CD1c-positive myeloid dendritic cell (primary cell): ENCODE results near the gene WDR70.

Experiments
- DNase-seq: peaks from one replicate; pipeline ENCODE4 v3.0.0-alpha.2; 2016; ENCODE audit errors: extremely low spot score

The WDR70 gene

GRCh38 chr5:37723162-37723961 lies 344.2 kb downstream of the WDR70 start:
- no peak for DNase-seq

GRCh38 chr5:37724395-37725125 lies 345.4 kb downstream of the WDR70 start:
- DNase-seq: no peak

GRCh38 chr5:37725185-37725584 lies 346.1 kb downstream of the WDR70 start:
- DNase-seq: no peak

GRCh38 chr5:37727238-37727637 lies 348.1 kb downstream of the WDR70 start:
- DNase-seq: no peak

GRCh38 chr5:37730896-37731455 lies 351.9 kb downstream of the WDR70 start:
- no peak for DNase-seq

- no peak for DNase-seq
These were observed 355.0 kb downstream of the WDR70 start for GRCh38 chr5:37734114-37734513.

- DNase-seq: no peak
These were observed 356.7 kb downstream of the WDR70 start for GRCh38 chr5:37735649-37736347.

GRCh38 chr5:37736397-37736796 lies 357.3 kb downstream of the WDR70 start:
- DNase-seq: no peak

GRCh38 chr5:37737326-37738056 lies 358.4 kb downstream of the WDR70 start:
- DNase-seq: no peak

GRCh38 chr5:37738057-37738691 lies 359.1 kb downstream of the WDR70 start:
- peak; percentile 67 for DNase-seq

- no peak for DNase-seq
These were observed 359.9 kb downstream of the WDR70 start for GRCh38 chr5:37738865-37739488.

- DNase-seq: no peak
These were observed 360.7 kb downstream of the WDR70 start for GRCh38 chr5:37739817-37740261.

GRCh38 chr5:37740331-37741066 lies 361.4 kb downstream of the WDR70 start:
- no peak for DNase-seq

- DNase-seq: no peak
These were observed 363.0 kb downstream of the WDR70 start for GRCh38 chr5:37742111-37742510.

GRCh38 chr5:37751227-37751626 lies 372.1 kb downstream of the WDR70 start:
- DNase-seq: no peak

- DNase-seq: no peak
These were observed 375.9 kb downstream of the WDR70 start for GRCh38 chr5:37754976-37755375.

GRCh38 chr5:37755581-37755980 lies 376.5 kb downstream of the WDR70 start:
- DNase-seq: no peak

GRCh38 chr5:37756248-37756647 lies 377.1 kb downstream of the WDR70 start:
- DNase-seq: no peak

- DNase-seq: no peak
These were observed 379.0 kb downstream of the WDR70 start for GRCh38 chr5:37757980-37758582.
